GM12891 (cell line): ENCODE results near the gene UBE2E2.

ENCODE experiments used
- PAX5 ChIP-seq: IDR thresholded peaks from 2 replicates; pipeline ENCODE4 v1.6.1; 2011; ENCODE audit warnings: low read length, moderate library complexity, mild to moderate bottlenecking; ENCODE audit not compliant: insufficient read depth, severe bottlenecking
- POLR2A ChIP-seq: IDR thresholded peaks from 2 replicates; pipeline ENCODE4 v1.6.1; 2011; ENCODE audit warnings: low read depth, low read length, control low read depth
- POLR2AphosphoS5 ChIP-seq: IDR thresholded peaks from 2 replicates; pipeline ENCODE4 v1.6.1; 2011; ENCODE audit warnings: low read depth, low read length, control low read depth
- POU2F2 ChIP-seq: IDR thresholded peaks from 2 replicates; pipeline ENCODE4 v1.6.1; 2011; ENCODE audit warnings: low read depth, mild to moderate bottlenecking, control low read depth, low read length, moderate library complexity
- SPI1 ChIP-seq: IDR thresholded peaks from 2 replicates; pipeline ENCODE4 v1.6.1; 2011; ENCODE audit warnings: low read depth, low read length, control low read depth
- TAF1 ChIP-seq: IDR thresholded peaks from 2 replicates; pipeline ENCODE4 v1.6.1; 2011; ENCODE audit warnings: low read depth, low read length, control low read depth

DNA sequence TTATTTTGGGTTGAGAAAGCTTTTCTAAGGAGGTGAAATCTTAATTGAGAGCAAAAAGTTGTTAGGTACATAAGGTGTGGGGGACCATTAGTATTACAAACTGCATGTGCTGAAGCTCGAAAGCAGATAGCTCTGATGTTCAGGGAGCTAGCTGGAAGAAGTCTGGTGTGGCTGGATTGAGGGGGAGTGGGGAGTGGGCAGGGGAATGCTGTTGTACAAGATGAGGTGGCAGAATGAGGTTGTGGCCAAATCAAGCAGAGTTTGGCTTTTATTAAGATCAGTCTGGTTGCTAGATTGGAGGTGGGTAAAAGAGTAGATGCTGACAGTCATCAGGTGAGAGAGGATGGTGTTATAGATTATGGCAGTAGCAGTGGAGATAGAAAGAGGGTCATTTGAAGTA lies 32.1 kb downstream of the UBE2E2 start:
- TF ChIP-seq POLR2AphosphoS5 (no peak), POLR2A (no peak), TAF1 (no peak), POU2F2 (no peak), SPI1 (no peak), PAX5 (no peak)
